SK-N-SH (cell line): ENCODE measurements around the gene OSTF1. TPM values are rescaled to one million over a fixed set of nuclear protein-coding genes. Genes with fewer than 3 reads are reported as not detected.

Experiments
- CTCF ChIA-PET: fragments of 300-600, 350-600 bp; formaldehyde crosslinking; extraction: SDS; loops from one replicate; lab custom pipeline; 2021; lab: Yijun Ruan, JAX
- POLR2A ChIA-PET: fragments of 350-600 bp; sonication (Branson Sonifier 250); formaldehyde crosslinking; extraction: SDS; loops from one replicate; lab custom pipeline; 2020; ENCODE audit warnings: antibody characterized with exemption, inconsistent platforms; lab: Yijun Ruan, JAX
- DNase-seq: peaks from one replicate; pipeline ENCODE4 v3.0.0; 2012
- H2AFZ ChIP-seq: fragments of 200-600 bp; sonication (generic); 2 replicates; pipeline ENCODE4 v1.8.1; 2016; ENCODE audit warnings: antibody characterized with exemption, mild to moderate bottlenecking, low read depth
- H3F3A ChIP-seq: fragments of 200-600 bp; sonication (generic); replicated peaks from 2 replicates; pipeline ENCODE3; 2016; ENCODE audit warnings: antibody characterized with exemption, mild to moderate bottlenecking; ENCODE audit not compliant: insufficient read depth
- H3K27ac ChIP-seq, 2 experiments: fragments of 200-500 bp in 1 of 2; fragments of 200-600 bp in 1 of 2; sonication (Bioruptor generic) in 1 of 2; sonication (generic), shearing (Covaris generic) in 1 of 2; 2 replicates each; pipeline versions ENCODE4 v1.5.1 to v1.6.1; 2014 to 2016; ENCODE audit warnings: low read depth in 2 of 2, inconsistent platforms in 1 of 2, low read length in 1 of 2, mild to moderate bottlenecking in 1 of 2, mixed read lengths in 1 of 2
- H3K27me3 ChIP-seq: fragments of 200-600 bp; sonication (generic), shearing (Covaris generic); 2 replicates; pipeline ENCODE4 v1.6.1; 2016; ENCODE audit warnings: mixed run types; ENCODE audit not compliant: insufficient read depth
- H3K36me3 ChIP-seq, 2 experiments: fragments of 200-500 bp in 1 of 2; fragments of 200-600 bp in 1 of 2; sonication (Bioruptor generic) in 1 of 2; sonication (generic) in 1 of 2; replicated peaks in 1 of 2; 2 replicates each; pipeline versions ENCODE3 to v1.5.1; 2014 to 2016; ENCODE audit warnings: low read length in 1 of 2, mild to moderate bottlenecking in 1 of 2; ENCODE audit not compliant: insufficient read depth in 2 of 2, control insufficient read depth in 1 of 2
- H3K4me1 ChIP-seq, 2 experiments: fragments of 200-500 bp in 1 of 2; fragments of 200-600 bp in 1 of 2; sonication (Bioruptor generic) in 1 of 2; sonication (generic), shearing (Covaris generic) in 1 of 2; 2 replicates each; pipeline versions ENCODE4 v1.5.1 to v1.6.1; 2014 to 2016; ENCODE audit warnings: low read depth in 1 of 2, low read length in 1 of 2, mixed run types in 1 of 2; ENCODE audit not compliant: insufficient read depth in 2 of 2, control insufficient read depth in 1 of 2
- H3K4me2 ChIP-seq: fragments of 200-600 bp; sonication (generic), shearing (Covaris generic); 2 replicates; pipeline ENCODE4 v1.6.1; 2017; ENCODE audit warnings: mixed run types
- H3K4me3 ChIP-seq, 2 experiments: fragments of 200-500 bp in 1 of 2; fragments of 200-600 bp in 1 of 2; sonication (Bioruptor generic) in 1 of 2; sonication (generic), shearing (Covaris generic) in 1 of 2; 2 replicates each; pipeline versions ENCODE4 v1.5.1 to v1.8.1; 2014 to 2016; ENCODE audit warnings: low read depth in 2 of 2, inconsistent platforms in 1 of 2, low read length in 1 of 2, mild to moderate bottlenecking in 1 of 2, mixed read lengths in 1 of 2, moderate library complexity in 1 of 2
- H3K79me2 ChIP-seq: fragments of 200-600 bp; sonication (generic); 2 replicates; pipeline ENCODE4 v1.8.1; 2017; ENCODE audit warnings: mild to moderate bottlenecking; ENCODE audit not compliant: insufficient read depth
- H3K9ac ChIP-seq: fragments of 200-600 bp; sonication (generic); 2 replicates; pipeline ENCODE4 v1.6.1; 2017; ENCODE audit warnings: mixed run types
- H3K9me2 ChIP-seq: fragments of 200-600 bp; sonication (generic); 2 replicates; pipeline ENCODE4 v1.6.1; 2017; ENCODE audit warnings: mixed run types
- H3K9me3 ChIP-seq: fragments of 200-600 bp; sonication (generic); 2 replicates; pipeline ENCODE4 v1.6.1; 2017; ENCODE audit warnings: mixed run types, mild to moderate bottlenecking, moderate library complexity
- H4K20me1 ChIP-seq: fragments of 200-600 bp; sonication (generic); 2 replicates; pipeline ENCODE4 v1.6.1; 2017; ENCODE audit warnings: mild to moderate bottlenecking, mixed run types; ENCODE audit not compliant: insufficient read depth
- CHD2 ChIP-seq: fragments of 150-350 bp; IDR thresholded peaks from 2 replicates; pipeline ENCODE4 v1.6.1; 2018; ENCODE audit warnings: low read length; ENCODE audit not compliant: partially characterized antibody
- FOXJ3 ChIP-seq: sonication (generic); formaldehyde crosslinking; IDR thresholded peaks from 2 replicates; pipeline ENCODE4 v1.5.1; 2020; ENCODE audit warnings: mild to moderate bottlenecking, missing genetic modification reagents
- MXI1 ChIP-seq: IDR thresholded peaks from 2 replicates; pipeline ENCODE4 v1.6.1; 2012; ENCODE audit warnings: mild to moderate bottlenecking, low read depth, low read length, improper control_type of control experiment
- NFIC ChIP-seq: IDR thresholded peaks from 2 replicates; pipeline ENCODE4 v1.4.0; 2012; ENCODE audit warnings: borderline replicate concordance
- NRF1 ChIP-seq: IDR thresholded peaks from 2 replicates; pipeline ENCODE4 v1.6.1; 2012; ENCODE audit warnings: low read depth, mild to moderate bottlenecking, low read length
- REST ChIP-seq: IDR thresholded peaks from 2 replicates; pipeline ENCODE4 v1.6.1; 2012; ENCODE audit warnings: mild to moderate bottlenecking, low read depth, low read length, moderate library complexity
- RFX5 ChIP-seq: IDR thresholded peaks from 2 replicates; pipeline ENCODE4 v1.6.1; 2012; ENCODE audit warnings: mild to moderate bottlenecking, improper control_type of control experiment, low read length
- RXRA ChIP-seq: IDR thresholded peaks from 2 replicates; pipeline ENCODE4 v1.4.0; 2012; ENCODE audit warnings: low read depth, mild to moderate bottlenecking, borderline replicate concordance
- SIN3A ChIP-seq: IDR thresholded peaks from 2 replicates; pipeline ENCODE4 v1.6.1; 2012; ENCODE audit warnings: low read depth, mild to moderate bottlenecking, low read length, moderate library complexity, borderline replicate concordance
- TAF1 ChIP-seq: IDR thresholded peaks from 2 replicates; pipeline ENCODE4 v1.6.1; 2012; ENCODE audit warnings: low read depth, mild to moderate bottlenecking, low read length, moderate library complexity, borderline replicate concordance
- TEAD4 ChIP-seq: IDR thresholded peaks from 2 replicates; pipeline ENCODE4 v1.4.0; 2012; ENCODE audit warnings: mild to moderate bottlenecking, borderline replicate concordance; ENCODE audit not compliant: insufficient read depth
- WGBS: methylation state at CpG from one replicate; pipeline ENCODE4 v1.1.6; 2017; ENCODE audit warnings: low lambda C conversion rate; 5-methylcytosine and 5-hydroxymethylcytosine counted together
- polyA plus RNA-seq, 3 experiments: library from polyadenylated mRNA; depleted of rRNA; stranded (reverse); fragments of >200 nt; gene quantifications; 2 replicates each; pipeline ENCODE4 v1.2.3, GENCODE V29; 2012
- TF ChIP-seq, protein P1 (sequence below): IDR thresholded peaks from 2 replicates; pipeline ENCODE4; 2012

Gene OSTF1
- polyA plus RNA-seq, 1 of the 3 experiments (the other 2 are of a cell fraction) = 9.5 TPM

- no peak for TF ChIP-seq RFX5
- TF ChIP-seq, all 33 proteins: peak for 0
These were observed 61.5 kb downstream of the OSTF1 start (continued) for GRCh38 chr9:75149841-75150241.

DNA sequence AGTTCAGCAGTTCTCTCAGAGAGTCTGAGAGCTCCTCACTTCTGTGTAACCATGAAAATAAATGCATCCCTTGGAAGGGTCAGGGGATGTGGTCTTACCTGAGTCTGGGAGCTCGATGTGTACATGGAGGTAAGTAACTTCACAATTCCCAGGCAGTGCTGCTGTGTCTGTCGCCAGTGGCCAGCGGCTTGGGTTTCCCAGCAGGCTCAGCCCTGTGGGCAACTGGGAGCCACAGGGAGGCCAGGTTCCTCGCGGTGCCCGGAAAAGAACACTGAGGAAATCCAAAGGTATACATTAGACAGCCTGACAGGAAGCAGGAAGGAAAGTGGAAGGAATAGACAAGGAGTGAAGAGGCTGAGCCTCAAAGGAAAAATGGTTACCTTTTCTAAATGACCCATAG, 62.2 kb downstream of the OSTF1 start:
- WGBS = 19% methylated on average over 6 of the region's 6 CpGs
- Histone ChIP-seq H3K9me2 (no peaks in the 10 kb centered on the region), H3K9me3 (no peaks in the 10 kb centered on the region), H3K27ac (no peak overlapping the region), H3F3A (peaks cover 35% of the 10 kb centered on the region), H3K27me3 (no peaks in the 10 kb centered on the region), H3K9ac (no peak overlapping the region), H4K20me1 (no peaks in the 10 kb centered on the region), H3K4me1 (peaks cover 0 to 4% of the 10 kb centered on the region in 2 experiments; a peak in 2 of 4 replicates), H3K36me3 (peaks cover 0 to 2% of the 10 kb centered on the region in 2 experiments), H2AFZ (no peak overlapping the region), H3K79me2 (no peaks in the 10 kb centered on the region), H3K4me3 (no peak overlapping the region), H3K4me2 (no peak overlapping the region)
- ChIA-PET CTCF (no interaction called here), POLR2A (no interaction called here)
- TF ChIP-seq NRF1 (no peak), NFIC (no peak), CHD2 (no peak), TEAD4 (no peak), MXI1 (no peak), SIN3A (no peak), REST (no peak), FOXJ3 (CRISPR knock-in tag) (no peak)
- no peak for DNase-seq

GRCh38 chr9:75152416-75152815, 64.1 kb downstream of the OSTF1 start:
- H4K20me1 ChIP-seq = no peaks in the 10 kb centered on the region
- H3K4me3 ChIP-seq = no peak overlapping the region
- peaks cover 0 to 4% of the 10 kb centered on the region in 2 experiments; a peak in 2 of 4 replicates for H3K4me1 ChIP-seq
- no peaks in the 10 kb centered on the region for H3K9me2 ChIP-seq
- H3K9me3 ChIP-seq = no peaks in the 10 kb centered on the region
- H3F3A ChIP-seq = peaks cover 26% of the 10 kb centered on the region
- no peak overlapping the region for H2AFZ ChIP-seq
- no peak overlapping the region for H3K9ac ChIP-seq
- no peak overlapping the region for H3K27ac ChIP-seq
- ChIA-PET POLR2A (no interaction called here), CTCF (interaction anchor here (0.9 kb wide), 1 partner anchor 33 kb away, joined by 3 read pairs; no protein-coding TSS in a partner anchor)
- no peaks in the 10 kb centered on the region for H3K27me3 ChIP-seq
- peaks cover 0 to 2% of the 10 kb centered on the region in 2 experiments for H3K36me3 ChIP-seq
- TF ChIP-seq, protein P1, sequence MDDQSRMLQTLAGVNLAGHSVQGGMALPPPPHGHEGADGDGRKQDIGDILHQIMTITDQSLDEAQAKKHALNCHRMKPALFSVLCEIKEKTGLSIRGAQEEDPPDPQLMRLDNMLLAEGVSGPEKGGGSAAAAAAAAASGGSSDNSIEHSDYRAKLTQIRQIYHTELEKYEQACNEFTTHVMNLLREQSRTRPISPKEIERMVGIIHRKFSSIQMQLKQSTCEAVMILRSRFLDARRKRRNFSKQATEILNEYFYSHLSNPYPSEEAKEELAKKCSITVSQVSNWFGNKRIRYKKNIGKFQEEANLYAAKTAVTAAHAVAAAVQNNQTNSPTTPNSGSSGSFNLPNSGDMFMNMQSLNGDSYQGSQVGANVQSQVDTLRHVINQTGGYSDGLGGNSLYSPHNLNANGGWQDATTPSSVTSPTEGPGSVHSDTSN = no peak
- TF ChIP-seq RFX5 = no peak
- no peak for TF ChIP-seq MXI1
- TF ChIP-seq CHD2 = no peak
- TF ChIP-seq FOXJ3 (CRISPR knock-in tag) = no peak
- TF ChIP-seq RXRA = no peak
- TF ChIP-seq TAF1 = no peak
- TF ChIP-seq REST = no peak
- no peak for TF ChIP-seq NRF1
- DNase-seq = no peak
- H3K4me2 ChIP-seq = no peak overlapping the region
- no peaks in the 10 kb centered on the region for H3K79me2 ChIP-seq
- 17% methylated on average over 3 of the region's 5 CpGs for WGBS
